ENCODE data around the gene SLK. TPM values are rescaled to one million over a fixed set of nuclear protein-coding genes. Genes with fewer than 3 reads are reported as not detected.

The SLK gene
- total RNA-seq, 1 experiment from 2014 or later: 40.8 TPM

- H3K4me3 ChIP-seq (ENCODE audit: low read depth in 2 of 2, low read length in 2 of 2): no peak overlapping the region
- no peaks in the 10 kb centered on the region for H3K9me3 ChIP-seq (ENCODE audit: control insufficient read depth, insufficient read depth, low read depth, low read length)
- POLR2A ChIA-PET: no interaction called here
- CTCF ChIA-PET: no interaction called here
- no peak overlapping the region for H3K27ac ChIP-seq (ENCODE audit: low read length)
- ATAC-seq (no peak), DNase-seq (ENCODE audit: low read depth, low spot score) (no peak)
- H3K4me1 ChIP-seq (ENCODE audit: control insufficient read depth, insufficient read depth, low read length): no peaks in the 10 kb centered on the region
- H3K27me3 ChIP-seq (ENCODE audit: control insufficient read depth, insufficient read depth, low read length): peaks cover 4% of the 10 kb centered on the region
- intact Hi-C loops (cut with micrococcal nuclease; ENCODE audit: unreplicated experiment): no loop called here
- TF ChIP-seq TCF7L2 (IDR thresholded peaks at IDR 0.05; ENCODE audit: low read depth, low read length) (no peak), SIN3A (IDR thresholded peaks at IDR 0.05; ENCODE audit: borderline replicate concordance, insufficient read depth, low read depth, low read length) (no peak)
- in situ Hi-C loops (cut with HindIII; ENCODE audit: low pct_unique_long_range_greater_than_20kb, low sequenced_read_pairs): no loop called here
- H3K36me3 ChIP-seq (ENCODE audit: control insufficient read depth, insufficient read depth, low read length): no peaks in the 10 kb centered on the region
- BruUV-seq (replicated peaks): no TSS peak
These were observed 75.1 kb downstream of the SLK start for GRCh38 chr10:104041891-104042535.

GRCh38 chr10:104043185-104043830, 76.4 kb downstream of the SLK start:
- no peak for DNase-seq (ENCODE audit: low read depth, low spot score)
- BruUV-seq (replicated peaks): no TSS peak
- in situ Hi-C loops (cut with HindIII; ENCODE audit: low pct_unique_long_range_greater_than_20kb, low sequenced_read_pairs) (no loop called here), intact Hi-C loops (cut with micrococcal nuclease; ENCODE audit: unreplicated experiment) (no loop called here)
- Histone ChIP-seq H3K27me3 (ENCODE audit: control insufficient read depth, insufficient read depth, low read length) (peaks cover 4% of the 10 kb centered on the region), H3K36me3 (ENCODE audit: control insufficient read depth, insufficient read depth, low read length) (no peaks in the 10 kb centered on the region), H3K4me1 (ENCODE audit: control insufficient read depth, insufficient read depth, low read length) (no peaks in the 10 kb centered on the region), H3K9me3 (ENCODE audit: control insufficient read depth, insufficient read depth, low read depth, low read length) (no peaks in the 10 kb centered on the region), H3K4me3 (ENCODE audit: low read depth in 2 of 2, low read length in 2 of 2) (no peak overlapping the region), H3K27ac (ENCODE audit: low read length) (no peak overlapping the region)
- POLR2A ChIA-PET: no interaction called here
- no peak for ATAC-seq
- CTCF ChIA-PET: no interaction called here
- no peak for TF ChIP-seq SIN3A (IDR thresholded peaks at IDR 0.05; ENCODE audit: borderline replicate concordance, insufficient read depth, low read depth, low read length)
- TF ChIP-seq TCF7L2 (IDR thresholded peaks at IDR 0.05; ENCODE audit: low read depth, low read length): no peak
- TF ChIP-seq, protein P1, sequence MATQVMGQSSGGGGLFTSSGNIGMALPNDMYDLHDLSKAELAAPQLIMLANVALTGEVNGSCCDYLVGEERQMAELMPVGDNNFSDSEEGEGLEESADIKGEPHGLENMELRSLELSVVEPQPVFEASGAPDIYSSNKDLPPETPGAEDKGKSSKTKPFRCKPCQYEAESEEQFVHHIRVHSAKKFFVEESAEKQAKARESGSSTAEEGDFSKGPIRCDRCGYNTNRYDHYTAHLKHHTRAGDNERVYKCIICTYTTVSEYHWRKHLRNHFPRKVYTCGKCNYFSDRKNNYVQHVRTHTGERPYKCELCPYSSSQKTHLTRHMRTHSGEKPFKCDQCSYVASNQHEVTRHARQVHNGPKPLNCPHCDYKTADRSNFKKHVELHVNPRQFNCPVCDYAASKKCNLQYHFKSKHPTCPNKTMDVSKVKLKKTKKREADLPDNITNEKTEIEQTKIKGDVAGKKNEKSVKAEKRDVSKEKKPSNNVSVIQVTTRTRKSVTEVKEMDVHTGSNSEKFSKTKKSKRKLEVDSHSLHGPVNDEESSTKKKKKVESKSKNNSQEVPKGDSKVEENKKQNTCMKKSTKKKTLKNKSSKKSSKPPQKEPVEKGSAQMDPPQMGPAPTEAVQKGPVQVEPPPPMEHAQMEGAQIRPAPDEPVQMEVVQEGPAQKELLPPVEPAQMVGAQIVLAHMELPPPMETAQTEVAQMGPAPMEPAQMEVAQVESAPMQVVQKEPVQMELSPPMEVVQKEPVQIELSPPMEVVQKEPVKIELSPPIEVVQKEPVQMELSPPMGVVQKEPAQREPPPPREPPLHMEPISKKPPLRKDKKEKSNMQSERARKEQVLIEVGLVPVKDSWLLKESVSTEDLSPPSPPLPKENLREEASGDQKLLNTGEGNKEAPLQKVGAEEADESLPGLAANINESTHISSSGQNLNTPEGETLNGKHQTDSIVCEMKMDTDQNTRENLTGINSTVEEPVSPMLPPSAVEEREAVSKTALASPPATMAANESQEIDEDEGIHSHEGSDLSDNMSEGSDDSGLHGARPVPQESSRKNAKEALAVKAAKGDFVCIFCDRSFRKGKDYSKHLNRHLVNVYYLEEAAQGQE (IDR thresholded peaks at IDR 0.05; ENCODE audit: insufficient read depth in 1 of 2, low read depth in 2 of 2, low read length in 1 of 2): no peak
- TF ChIP-seq POLR2AphosphoS5 (IDR thresholded peaks at IDR 0.05; ENCODE audit: low read depth, low read length): no peak
- TF ChIP-seq, protein P2, sequence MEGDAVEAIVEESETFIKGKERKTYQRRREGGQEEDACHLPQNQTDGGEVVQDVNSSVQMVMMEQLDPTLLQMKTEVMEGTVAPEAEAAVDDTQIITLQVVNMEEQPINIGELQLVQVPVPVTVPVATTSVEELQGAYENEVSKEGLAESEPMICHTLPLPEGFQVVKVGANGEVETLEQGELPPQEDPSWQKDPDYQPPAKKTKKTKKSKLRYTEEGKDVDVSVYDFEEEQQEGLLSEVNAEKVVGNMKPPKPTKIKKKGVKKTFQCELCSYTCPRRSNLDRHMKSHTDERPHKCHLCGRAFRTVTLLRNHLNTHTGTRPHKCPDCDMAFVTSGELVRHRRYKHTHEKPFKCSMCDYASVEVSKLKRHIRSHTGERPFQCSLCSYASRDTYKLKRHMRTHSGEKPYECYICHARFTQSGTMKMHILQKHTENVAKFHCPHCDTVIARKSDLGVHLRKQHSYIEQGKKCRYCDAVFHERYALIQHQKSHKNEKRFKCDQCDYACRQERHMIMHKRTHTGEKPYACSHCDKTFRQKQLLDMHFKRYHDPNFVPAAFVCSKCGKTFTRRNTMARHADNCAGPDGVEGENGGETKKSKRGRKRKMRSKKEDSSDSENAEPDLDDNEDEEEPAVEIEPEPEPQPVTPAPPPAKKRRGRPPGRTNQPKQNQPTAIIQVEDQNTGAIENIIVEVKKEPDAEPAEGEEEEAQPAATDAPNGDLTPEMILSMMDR (IDR thresholded peaks at IDR 0.05): no peak

DNA sequence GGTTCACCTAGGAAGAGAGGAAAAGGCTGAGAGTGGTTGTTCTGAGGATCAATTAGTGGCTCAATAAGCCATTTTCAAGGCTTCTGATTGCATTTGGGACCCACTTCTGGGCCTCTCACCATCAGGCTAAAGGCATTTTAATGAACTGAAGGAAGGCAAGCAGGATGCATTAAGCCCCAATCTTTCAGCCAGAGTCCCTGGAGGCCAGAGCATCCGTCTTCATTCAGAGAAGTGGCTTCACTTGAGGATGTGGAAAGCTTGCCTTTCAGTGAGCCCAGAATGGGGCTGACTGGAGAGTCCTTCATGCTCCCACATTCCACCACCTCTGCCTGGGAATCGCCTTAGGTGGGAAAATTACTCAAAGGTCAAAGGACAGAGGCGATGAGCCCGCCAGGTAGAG, 76.9 kb downstream of the SLK start:
- ChIA-PET POLR2A (no interaction called here), CTCF (no interaction called here)
- Histone ChIP-seq H3K9me3 (ENCODE audit: control insufficient read depth, insufficient read depth, low read depth, low read length) (no peaks in the 10 kb centered on the region), H3K27me3 (ENCODE audit: control insufficient read depth, insufficient read depth, low read length) (peaks cover 4% of the 10 kb centered on the region), H3K4me3 (ENCODE audit: low read depth in 2 of 2, low read length in 2 of 2) (no peak overlapping the region), H3K36me3 (ENCODE audit: control insufficient read depth, insufficient read depth, low read length) (no peaks in the 10 kb centered on the region), H3K27ac (ENCODE audit: low read length) (no peak overlapping the region), H3K4me1 (ENCODE audit: control insufficient read depth, insufficient read depth, low read length) (no peaks in the 10 kb centered on the region)
- DNase-seq (ENCODE audit: low read depth, low spot score): no peak
- no peak for ATAC-seq
- TF ChIP-seq, protein P2 (IDR thresholded peaks at IDR 0.05): no peak
- TF ChIP-seq TCF7L2 (IDR thresholded peaks at IDR 0.05; ENCODE audit: low read depth, low read length) (no peak), SIN3A (IDR thresholded peaks at IDR 0.05; ENCODE audit: borderline replicate concordance, insufficient read depth, low read depth, low read length) (no peak), POLR2AphosphoS5 (IDR thresholded peaks at IDR 0.05; ENCODE audit: low read depth, low read length) (no peak)
- TF ChIP-seq, protein P1 (IDR thresholded peaks at IDR 0.05; ENCODE audit: insufficient read depth in 1 of 2, low read depth in 2 of 2, low read length in 1 of 2): no peak
- in situ Hi-C loops (cut with HindIII; ENCODE audit: low pct_unique_long_range_greater_than_20kb, low sequenced_read_pairs) (no loop called here), intact Hi-C loops (cut with micrococcal nuclease; ENCODE audit: unreplicated experiment) (no loop called here)
- no TSS peak for BruUV-seq (replicated peaks)

Measured in Panc1 (cell line).